ENCODE measurements around the gene BBS9.
"Not testable (repeated sequence)": the region's sequence is repeated elsewhere in the genome, so short reads cannot be mapped to it uniquely, and the experiment has no call there.

The BBS9 gene

GRCh38 chr7:33258491-33258951 is 129.2 kb downstream of the BBS9 start:
- no peaks in the 10 kb centered on the region for H3K36me3 ChIP-seq
- no peak overlapping the region for H3K4me3 ChIP-seq (ENCODE audit: low read depth in 1 of 2, low read length in 1 of 2)
- H3K27ac ChIP-seq, result no peak overlapping the region
- no peaks in the 10 kb centered on the region for H3K27me3 ChIP-seq
- H3K4me1 ChIP-seq (ENCODE audit: control insufficient read depth in 1 of 2, insufficient read depth in 1 of 2, low read depth in 1 of 2, low read length in 1 of 2), result no peaks in the 10 kb centered on the region
- H3K9me3 ChIP-seq, result no peaks in the 10 kb centered on the region
- TF ChIP-seq CTCF (IDR thresholded peaks at IDR 0.05), result no peak

- Histone ChIP-seq H3K4me3 (ENCODE audit: low read depth in 1 of 2, low read length in 1 of 2) (no peak overlapping the region), H3K36me3 (no peaks in the 10 kb centered on the region), H3K4me1 (ENCODE audit: control insufficient read depth in 1 of 2, insufficient read depth in 1 of 2, low read depth in 1 of 2, low read length in 1 of 2) (no peaks in the 10 kb centered on the region), H3K27ac (no peak overlapping the region), H3K9me3 (no peaks in the 10 kb centered on the region), H3K27me3 (no peaks in the 10 kb centered on the region)
- TF ChIP-seq CTCF (IDR thresholded peaks at IDR 0.05), result no peak
These were observed 132.2 kb downstream of the BBS9 start for GRCh38 chr7:33261585-33261984.

GRCh38 chr7:33262476-33262875 is 133.1 kb downstream of the BBS9 start:
- Histone ChIP-seq H3K27ac (no peak overlapping the region), H3K4me3 (ENCODE audit: low read depth in 1 of 2, low read length in 1 of 2) (no peak overlapping the region), H3K4me1 (ENCODE audit: control insufficient read depth in 1 of 2, insufficient read depth in 1 of 2, low read depth in 1 of 2, low read length in 1 of 2) (no peaks in the 10 kb centered on the region), H3K9me3 (no peaks in the 10 kb centered on the region), H3K27me3 (no peaks in the 10 kb centered on the region), H3K36me3 (no peaks in the 10 kb centered on the region)
- no peak for TF ChIP-seq CTCF (IDR thresholded peaks at IDR 0.05)

GRCh38 chr7:33271839-33272371 is 142.5 kb downstream of the BBS9 start:
- not testable (repeated sequence) for H3K36me3 ChIP-seq

GRCh38 chr7:33273356-33273755 is 144.0 kb downstream of the BBS9 start:
- Histone ChIP-seq H3K9me3 (peaks cover 5% of the 10 kb centered on the region), H3K4me3 (ENCODE audit: low read depth in 1 of 2, low read length in 1 of 2) (no peak overlapping the region), H3K27me3 (no peaks in the 10 kb centered on the region), H3K4me1 (ENCODE audit: control insufficient read depth in 1 of 2, insufficient read depth in 1 of 2, low read depth in 1 of 2, low read length in 1 of 2) (no peaks in the 10 kb centered on the region), H3K36me3 (no peaks in the 10 kb centered on the region), H3K27ac (no peak overlapping the region)
- no peak for TF ChIP-seq CTCF (IDR thresholded peaks at IDR 0.05)

More at GRCh38 chr7:33271839-33272371, 142.5 kb downstream of the BBS9 start:
- H3K4me3 ChIP-seq (ENCODE audit: low read depth in 1 of 2, low read length in 1 of 2); H3K9me3 ChIP-seq; H3K27ac ChIP-seq; H3K27me3 ChIP-seq; H3K4me1 ChIP-seq (ENCODE audit: control insufficient read depth in 1 of 2, insufficient read depth in 1 of 2, low read depth in 1 of 2, low read length in 1 of 2): not testable (repeated sequence)

GRCh38 chr7:33276325-33276724 is 147.0 kb downstream of the BBS9 start:
- no peak overlapping the region for H3K4me3 ChIP-seq (ENCODE audit: low read depth in 1 of 2, low read length in 1 of 2)
- H3K36me3 ChIP-seq, result no peaks in the 10 kb centered on the region

More at GRCh38 chr7:33276325-33276724, 147.0 kb downstream of the BBS9 start:
- Histone ChIP-seq H3K9me3 (peaks cover 15% of the 10 kb centered on the region), H3K4me1 (ENCODE audit: control insufficient read depth in 1 of 2, insufficient read depth in 1 of 2, low read depth in 1 of 2, low read length in 1 of 2) (no peaks in the 10 kb centered on the region), H3K27ac (no peak overlapping the region), H3K27me3 (no peaks in the 10 kb centered on the region)
- TF ChIP-seq CTCF (IDR thresholded peaks at IDR 0.05), result no peak
